GM10266 (cell line): Measurements from ENCODE around the gene CDH24.
A peak's percentile ranks its signal among the peaks of the same experiment; 100 is the strongest.
"Not testable (repeated sequence)": the region's sequence is repeated elsewhere in the genome, so short reads cannot be mapped to it uniquely, and the experiment has no call there.

Source experiments
- DNase-seq: peaks from one replicate; pipeline ENCODE4 v3.0.0; 2012; ENCODE audit errors: extremely low spot score
- CTCF ChIP-seq: IDR thresholded peaks from 2 replicates; pipeline ENCODE4 v1.5.1; 2012; ENCODE audit warnings: mild to moderate bottlenecking, low read depth; ENCODE audit not compliant: control insufficient read depth, insufficient read depth; ENCODE audit errors: missing control alignments

The CDH24 gene

GRCh38 chr14:23009483-23009938, 47.8 kb downstream of the CDH24 start:
- DNase-seq = no peak
- no peak for TF ChIP-seq CTCF

DNA sequence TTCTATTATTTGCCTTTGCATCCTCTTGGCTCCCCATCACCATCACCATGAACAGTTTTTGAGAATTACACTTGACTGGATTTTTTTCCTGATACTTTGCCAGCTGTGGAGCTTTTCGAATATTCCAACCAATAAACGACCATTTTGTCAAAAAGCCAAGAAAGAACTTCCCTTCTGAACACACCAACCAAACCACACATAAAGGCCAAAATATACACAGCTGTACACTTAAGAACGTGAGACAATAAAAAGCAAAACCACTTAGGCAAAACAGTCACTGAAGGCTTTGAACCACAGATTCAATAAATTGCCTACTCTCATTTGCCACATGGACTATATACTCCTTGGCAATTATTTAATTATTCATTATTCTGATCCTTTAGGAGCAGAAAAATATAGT, 48.5 kb downstream of the CDH24 start:
- no peak for TF ChIP-seq CTCF
- no peak for DNase-seq

- peak; percentile 98 for DNase-seq
- TF ChIP-seq CTCF = peak; percentile 33
Measured at GRCh38 chr14:23006544-23007419, 50.5 kb downstream of the CDH24 start.

GRCh38 chr14:23006188-23006534, 51.2 kb downstream of the CDH24 start:
- TF ChIP-seq CTCF = no peak
- no peak for DNase-seq

DNA sequence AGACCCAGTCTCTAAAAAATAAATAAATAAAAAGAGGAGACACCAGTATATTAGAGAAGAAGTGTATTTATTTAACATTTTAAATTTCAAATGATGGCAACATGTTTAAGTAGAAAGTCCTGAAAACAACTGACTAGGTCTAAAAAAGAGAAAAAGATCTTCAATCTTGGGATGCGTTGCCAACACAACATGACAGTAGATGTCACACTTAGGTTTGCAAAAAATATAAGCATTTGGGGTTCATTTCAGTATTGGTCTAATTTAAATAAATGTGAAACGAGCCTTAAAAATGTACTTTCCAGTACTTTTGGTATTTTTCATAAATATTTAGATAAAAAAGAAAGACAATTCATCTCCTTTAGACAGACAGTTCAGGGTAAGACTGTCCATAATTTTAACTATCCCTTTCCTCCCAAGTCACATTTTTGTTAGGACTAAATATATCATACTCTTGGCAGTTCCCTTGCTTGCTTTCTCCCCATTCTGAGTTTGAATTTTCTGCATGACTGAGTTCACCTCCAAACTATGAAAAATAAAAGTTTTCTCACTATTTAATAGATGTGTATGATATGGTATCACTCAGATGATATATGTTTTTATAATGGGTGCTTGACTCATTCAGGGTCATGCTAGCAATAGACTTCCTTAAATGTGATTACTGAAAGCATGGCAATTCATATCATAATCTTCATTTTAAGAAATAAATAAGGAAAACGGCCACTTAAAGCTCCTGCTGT, 51.7 kb downstream of the CDH24 start:
- DNase-seq = no peak
- no peak for TF ChIP-seq CTCF

- DNase-seq = not testable (repeated sequence)
Measured at GRCh38 chr14:23004274-23004673, 53.0 kb downstream of the CDH24 start.

GRCh38 chr14:23002592-23002991, 54.7 kb downstream of the CDH24 start:
- DNase-seq = no peak
- TF ChIP-seq CTCF = no peak
